HCT116 (cell line): ENCODE data around the gene SETD3. TPM values are rescaled to one million over a fixed set of nuclear protein-coding genes. Genes with fewer than 3 reads are reported as not detected.

Experiments used
- ATAC-seq: fragments of 200-7000 bp; cut with Tn5 transposase; 2 replicates; pipeline ENCODE4 v1.9.1; 2020; ENCODE audit warnings: mild to moderate bottlenecking, moderate library complexity
- BruUV-seq: library from RNA; stranded (reverse); fragments of 400-500 nt; replicated peaks from 2 replicates; lab custom pipeline; 2021; lab: Mats Ljungman, UMichigan
- CTCF ChIA-PET: fragments of 300-600 bp; sonication (Branson Sonifier 250); formaldehyde crosslinking; loops from one replicate; lab custom pipeline; 2021; ENCODE audit warnings: antibody characterized with exemption; lab: Charles Lee
- POLR2A ChIA-PET: fragments of 300-600, 350-600 bp; sonication (Branson Sonifier 250); formaldehyde crosslinking; loops from one replicate; lab custom pipeline; 2021; ENCODE audit warnings: antibody characterized with exemption; lab: Charles Lee
- RAD21 ChIA-PET, 2 experiments: fragments of 300-600 bp; sonication (Branson Sonifier 250); formaldehyde crosslinking; loops; one replicate each; lab custom pipeline; 2023; ENCODE audit warnings: low total read pairs in 2 of 2; ENCODE audit not compliant: uncharacterized antibody in 2 of 2, unreplicated experiment in 2 of 2, low non-redundant PET in 1 of 2; lab: Charles Lee
- DNase-seq: peaks from one replicate; pipeline ENCODE4 v3.0.0-alpha.2; 2010; ENCODE audit warnings: low read depth, low spot score
- H2AFZ ChIP-seq: fragments of 200-600 bp; shearing (Covaris generic), sonication (generic); 2 replicates; pipeline ENCODE4 v1.6.1; 2017; ENCODE audit warnings: low read depth, mixed run types, mixed read lengths, antibody characterized with exemption, low read length; ENCODE audit not compliant: poor library complexity, severe bottlenecking
- H3K27ac ChIP-seq: 2 replicates; pipeline ENCODE4 v1.5.1; 2012; ENCODE audit warnings: low read depth, low read length
- H3K27me3 ChIP-seq: fragments of 200-600 bp; sonication (generic); 2 replicates; pipeline ENCODE4 v1.6.1; 2016; ENCODE audit warnings: mixed run types, low read length, mixed read lengths; ENCODE audit not compliant: insufficient read depth
- H3K36me3 ChIP-seq, 2 experiments: fragments of 200-500 bp in 1 of 2; fragments of 200-600 bp in 1 of 2; sonication (Bioruptor generic) in 1 of 2; sonication (generic) in 1 of 2; 2 replicates each; pipeline versions ENCODE4 v1.5.1 to v1.6.1; 2014 to 2016; ENCODE audit warnings: low read length in 2 of 2, inconsistent platforms in 1 of 2, mixed read lengths in 1 of 2, mixed run types in 1 of 2; ENCODE audit not compliant: insufficient read depth in 2 of 2, control insufficient read depth in 1 of 2
- H3K4me1 ChIP-seq, 2 experiments: fragments of 200-600 bp in 1 of 2; sonication (generic) in 1 of 2; 2 replicates each; pipeline versions ENCODE4 v1.5.1 to v1.6.1; 2012 to 2017; ENCODE audit warnings: low read length in 2 of 2, inconsistent platforms in 1 of 2, mild to moderate bottlenecking in 1 of 2, mixed read lengths in 1 of 2, mixed run types in 1 of 2, moderate library complexity in 1 of 2; ENCODE audit not compliant: insufficient read depth in 2 of 2, control insufficient read depth in 1 of 2
- H3K4me2 ChIP-seq: fragments of 200-600 bp; sonication (generic); 2 replicates; pipeline ENCODE4 v1.6.1; 2017; ENCODE audit warnings: mixed run types, low read length, mixed read lengths
- H3K4me3 ChIP-seq, 2 experiments: fragments of 200-600 bp in 1 of 2; sonication (generic) in 1 of 2; replicated peaks in 1 of 2; 2 replicates each; pipeline ENCODE4 v1.5.1; 2011 to 2016; ENCODE audit warnings: low read length in 2 of 2, control low read depth in 1 of 2, low read depth in 1 of 2, mild to moderate bottlenecking in 1 of 2, mixed read lengths in 1 of 2, mixed run types in 1 of 2
- H3K79me2 ChIP-seq: fragments of 200-600 bp; sonication (generic); 2 replicates; pipeline ENCODE4 v1.6.1; 2017; ENCODE audit warnings: mild to moderate bottlenecking, mixed run types, low read length, moderate library complexity, mixed read lengths; ENCODE audit not compliant: insufficient read depth
- H3K9ac ChIP-seq: fragments of 200-600 bp; sonication (generic); 2 replicates; pipeline ENCODE4 v1.6.1; 2016; ENCODE audit warnings: low read length, mixed read lengths
- H3K9me2 ChIP-seq: fragments of 200-600 bp; sonication (generic), shearing (Covaris generic); 2 replicates; pipeline ENCODE4 v1.6.1; 2017; ENCODE audit warnings: mixed run types, mild to moderate bottlenecking, moderate library complexity; ENCODE audit not compliant: insufficient read depth
- H3K9me3 ChIP-seq, 2 experiments: fragments of 200-500 bp in 1 of 2; fragments of 200-600 bp in 1 of 2; sonication (Bioruptor generic) in 1 of 2; sonication (generic) in 1 of 2; 2 replicates each; pipeline ENCODE4 v1.6.1; 2014 to 2017; ENCODE audit warnings: low read length in 2 of 2, mixed read lengths in 2 of 2, inconsistent platforms in 1 of 2, low read depth in 1 of 2, mild to moderate bottlenecking in 1 of 2, mixed run types in 1 of 2, moderate library complexity in 1 of 2; ENCODE audit not compliant: control insufficient read depth in 1 of 2, insufficient read depth in 1 of 2
- H4K20me1 ChIP-seq: fragments of 200-600 bp; sonication (generic), shearing (Covaris generic); 2 replicates; pipeline ENCODE4 v1.6.1; 2017; ENCODE audit warnings: mixed run types, mild to moderate bottlenecking, moderate library complexity; ENCODE audit not compliant: insufficient read depth
- ATF3 ChIP-seq: IDR thresholded peaks from 2 replicates; pipeline ENCODE4 v1.6.1; 2012
- EGR1 ChIP-seq: IDR thresholded peaks from 2 replicates; pipeline ENCODE4 v1.6.1; 2012; ENCODE audit warnings: low read depth
- ELF1 ChIP-seq: IDR thresholded peaks from 2 replicates; pipeline ENCODE4 v1.6.1; 2012; ENCODE audit warnings: low read depth, borderline replicate concordance
- EZH2phosphoT487 ChIP-seq: fragments of 200-600 bp; IDR thresholded peaks from 2 replicates; pipeline ENCODE4 v1.6.1; 2018; ENCODE audit warnings: antibody characterized with exemption, borderline replicate concordance
- JUND ChIP-seq: IDR thresholded peaks from 2 replicates; pipeline ENCODE4 v1.6.1; 2012
- MAX ChIP-seq: IDR thresholded peaks from 2 replicates; pipeline ENCODE4 v1.6.1; 2012
- POLR2AphosphoS5 ChIP-seq: IDR thresholded peaks from 2 replicates; pipeline ENCODE4 v1.6.1; 2011; ENCODE audit warnings: mild to moderate bottlenecking, low read depth, low read length, moderate library complexity
- RAD21 ChIP-seq: IDR thresholded peaks from 2 replicates; pipeline ENCODE4 v1.6.1; 2012; ENCODE audit warnings: low read depth, mild to moderate bottlenecking
- SIN3A ChIP-seq: IDR thresholded peaks from 2 replicates; pipeline ENCODE4 v1.6.1; 2012; ENCODE audit warnings: low read depth
- SP1 ChIP-seq: IDR thresholded peaks from 2 replicates; pipeline ENCODE4 v1.6.1; 2012; ENCODE audit warnings: low read depth
- SRF ChIP-seq: IDR thresholded peaks from 2 replicates; pipeline ENCODE4 v1.6.1; 2012; ENCODE audit warnings: low read depth
- TCF7L2 ChIP-seq: IDR thresholded peaks from 2 replicates; pipeline ENCODE4 v1.7.0; 2011; ENCODE audit warnings: borderline replicate concordance, inconsistent platforms; ENCODE audit not compliant: insufficient read depth, insufficient read length; ENCODE audit errors: extremely low read depth
- YY1 ChIP-seq: IDR thresholded peaks from 2 replicates; pipeline ENCODE4 v1.6.1; 2011; ENCODE audit warnings: low read length, low read depth, moderate library complexity, mild to moderate bottlenecking; ENCODE audit not compliant: insufficient replicate concordance; ENCODE audit errors: extremely low read depth
- ZFX ChIP-seq: fragments of 450-650 bp; IDR thresholded peaks from 2 replicates; pipeline ENCODE4 v1.6.1; 2017
- ZNF274 ChIP-seq: fragments of 200-500 bp; sonication (Bioruptor generic); IDR thresholded peaks from 2 replicates; pipeline ENCODE4 v1.6.1; 2014; ENCODE audit warnings: mild to moderate bottlenecking, low read depth, low read length, inconsistent platforms
- intact Hi-C: fragments of 100-400 bp; cut with micrococcal nuclease; formaldehyde crosslinking; loops from 2 replicates; pipeline ENCODE4 v1.10.0; 2022
- total RNA-seq: library from RNA; stranded (reverse); gene quantifications from one replicate; pipeline ENCODE4 v1.2.1, GENCODE V29; 2021; ENCODE audit not compliant: unreplicated experiment
- TF ChIP-seq, protein P1 (sequence below): IDR thresholded peaks from 2 replicates; pipeline ENCODE4 v1.6.1; 2011; ENCODE audit warnings: mild to moderate bottlenecking, low read length, moderate library complexity; ENCODE audit not compliant: insufficient replicate concordance; ENCODE audit errors: extremely low read depth
- TF ChIP-seq, protein P2 (sequence below), 3 experiments: fragments of 200-600 bp in 1 of 3; sonication (generic) in 1 of 3; IDR thresholded peaks in 2 of 3; conservative IDR thresholded peaks in 1 of 3; 2 replicates each; pipeline ENCODE4 v1.5.1; 2012 to 2017; ENCODE audit warnings: low read depth in 2 of 3, low read length in 2 of 3, antibody characterized with exemption in 1 of 3, borderline replicate concordance in 1 of 3, control low read depth in 1 of 3, mild to moderate bottlenecking in 1 of 3, mixed read lengths in 1 of 3, mixed run types in 1 of 3, moderate library complexity in 1 of 3; ENCODE audit not compliant: insufficient read depth in 1 of 3

The SETD3 gene
- total RNA-seq, 1 experiment from 2014 or later, result 46.6 TPM

- no peak for TF ChIP-seq SIN3A
Observed at GRCh38 chr14:99388286-99388685, 92.4 kb downstream of the SETD3 start (continued).

GRCh38 chr14:99387880-99388279, 92.8 kb downstream of the SETD3 start:
- H3K36me3 ChIP-seq, result no peaks in the 10 kb centered on the region
- POLR2A ChIA-PET, result no interaction called here
- H3K27me3 ChIP-seq, result 0 out of 2 replicates have a peak, but pooled peaks cover 3% of the 10 kb centered on the region
- DNase-seq (no peak), ATAC-seq (no peak)
- TF ChIP-seq, protein P1, sequence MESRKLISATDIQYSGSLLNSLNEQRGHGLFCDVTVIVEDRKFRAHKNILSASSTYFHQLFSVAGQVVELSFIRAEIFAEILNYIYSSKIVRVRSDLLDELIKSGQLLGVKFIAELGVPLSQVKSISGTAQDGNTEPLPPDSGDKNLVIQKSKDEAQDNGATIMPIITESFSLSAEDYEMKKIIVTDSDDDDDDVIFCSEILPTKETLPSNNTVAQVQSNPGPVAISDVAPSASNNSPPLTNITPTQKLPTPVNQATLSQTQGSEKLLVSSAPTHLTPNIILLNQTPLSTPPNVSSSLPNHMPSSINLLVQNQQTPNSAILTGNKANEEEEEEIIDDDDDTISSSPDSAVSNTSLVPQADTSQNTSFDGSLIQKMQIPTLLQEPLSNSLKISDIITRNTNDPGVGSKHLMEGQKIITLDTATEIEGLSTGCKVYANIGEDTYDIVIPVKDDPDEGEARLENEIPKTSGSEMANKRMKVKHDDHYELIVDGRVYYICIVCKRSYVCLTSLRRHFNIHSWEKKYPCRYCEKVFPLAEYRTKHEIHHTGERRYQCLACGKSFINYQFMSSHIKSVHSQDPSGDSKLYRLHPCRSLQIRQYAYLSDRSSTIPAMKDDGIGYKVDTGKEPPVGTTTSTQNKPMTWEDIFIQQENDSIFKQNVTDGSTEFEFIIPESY, result no peak
- TF ChIP-seq ZNF274 (no peak), POLR2AphosphoS5 (no peak), ATF3 (no peak), EGR1 (no peak), MAX (no peak), ZFX (no peak), SP1 (no peak), ELF1 (no peak), YY1 (no peak), TCF7L2 (no peak), SRF (no peak), JUND (no peak), EZH2phosphoT487 (no peak), RAD21 (no peak)
- TF ChIP-seq, protein P2, sequence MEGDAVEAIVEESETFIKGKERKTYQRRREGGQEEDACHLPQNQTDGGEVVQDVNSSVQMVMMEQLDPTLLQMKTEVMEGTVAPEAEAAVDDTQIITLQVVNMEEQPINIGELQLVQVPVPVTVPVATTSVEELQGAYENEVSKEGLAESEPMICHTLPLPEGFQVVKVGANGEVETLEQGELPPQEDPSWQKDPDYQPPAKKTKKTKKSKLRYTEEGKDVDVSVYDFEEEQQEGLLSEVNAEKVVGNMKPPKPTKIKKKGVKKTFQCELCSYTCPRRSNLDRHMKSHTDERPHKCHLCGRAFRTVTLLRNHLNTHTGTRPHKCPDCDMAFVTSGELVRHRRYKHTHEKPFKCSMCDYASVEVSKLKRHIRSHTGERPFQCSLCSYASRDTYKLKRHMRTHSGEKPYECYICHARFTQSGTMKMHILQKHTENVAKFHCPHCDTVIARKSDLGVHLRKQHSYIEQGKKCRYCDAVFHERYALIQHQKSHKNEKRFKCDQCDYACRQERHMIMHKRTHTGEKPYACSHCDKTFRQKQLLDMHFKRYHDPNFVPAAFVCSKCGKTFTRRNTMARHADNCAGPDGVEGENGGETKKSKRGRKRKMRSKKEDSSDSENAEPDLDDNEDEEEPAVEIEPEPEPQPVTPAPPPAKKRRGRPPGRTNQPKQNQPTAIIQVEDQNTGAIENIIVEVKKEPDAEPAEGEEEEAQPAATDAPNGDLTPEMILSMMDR (IDR thresholded peaks at IDR 0.05 in 2 of 3, conservative IDR thresholded peaks at IDR 0.05 in 1 of 3; ENCODE audit: borderline replicate concordance in 1 of 3, insufficient read depth in 1 of 3, low read depth in 2 of 3, low read length in 2 of 3), result no peak
- H3K4me2 ChIP-seq, result no peak overlapping the region
- no peak overlapping the region for H3K27ac ChIP-seq
- H3K79me2 ChIP-seq, result no peaks in the 10 kb centered on the region
- H3K4me3 ChIP-seq, result no peak overlapping the region
- H3K9ac ChIP-seq, result no peak overlapping the region
- no peaks in the 10 kb centered on the region for H4K20me1 ChIP-seq
- H2AFZ ChIP-seq, result no peak overlapping the region
- RAD21 ChIA-PET, result interaction anchor here in 1 of 2 experiments (0.7 kb wide), 1 partner anchor 35 kb away, joined by 4 read pairs; no protein-coding TSS in a partner anchor
- no peaks in the 10 kb centered on the region for H3K9me2 ChIP-seq
- peaks cover 0 to 13% of the 10 kb centered on the region in 2 experiments; a peak in 1 of 4 replicates for H3K4me1 ChIP-seq
- H3K9me3 ChIP-seq, result no peaks in the 10 kb centered on the region
- CTCF ChIA-PET, result interaction anchor here (0.6 to 4.3 kb wide), 3 partner anchors 9 to 35 kb away, joined by 3 to 53 read pairs (median 18); no protein-coding TSS in a partner anchor
- no TSS peak for BruUV-seq
- intact Hi-C loops, result no loop called here
